Keratinocyte (primary cell): Measurements from ENCODE around the gene SLC23A2.

Experiments
- CTCF ChIP-seq, 3 experiments: IDR thresholded peaks in 1 of 3; conservative IDR thresholded peaks in 1 of 3; optimal IDR thresholded peaks in 1 of 3; 2 replicates in 2 of 3; 3 replicates in 1 of 3; pipeline versions ENCODE3 to v1.5.1; 2011; ENCODE audit warnings: low read length in 3 of 3, mild to moderate bottlenecking in 3 of 3, moderate library complexity in 2 of 3, control low read depth in 1 of 3, inconsistent platforms in 1 of 3; ENCODE audit not compliant: insufficient read depth in 2 of 3; ENCODE audit errors: extremely low read depth in 1 of 3
- EZH2 ChIP-seq: IDR thresholded peaks from one replicate; pipeline ENCODE4 v1.6.1; 2012; ENCODE audit warnings: inconsistent platforms, mild to moderate bottlenecking, low read length, moderate library complexity

GRCh38 chr20:4810426-4811019, 190.8 kb downstream of the SLC23A2 start:
- TF ChIP-seq CTCF (optimal IDR thresholded peaks at IDR 0.05 in 1 of 3, IDR thresholded peaks at IDR 0.05 in 1 of 3, conservative IDR thresholded peaks at IDR 0.05 in 1 of 3; ENCODE audit: extremely low read depth in 1 of 3, insufficient read depth in 2 of 3, low read length in 3 of 3) (no peak), EZH2 (no peak)
